GM21381 (cell line): Measurements from ENCODE around the gene FGF9.

Source experiments
- ATAC-seq: cut with Tn5 transposase; IDR thresholded peaks from one replicate; pipeline ENCODE4 v1.9.1; 2021; ENCODE audit warnings: mild to moderate bottlenecking, moderate library complexity; ENCODE audit not compliant: unreplicated experiment

The FGF9 gene

DNA sequence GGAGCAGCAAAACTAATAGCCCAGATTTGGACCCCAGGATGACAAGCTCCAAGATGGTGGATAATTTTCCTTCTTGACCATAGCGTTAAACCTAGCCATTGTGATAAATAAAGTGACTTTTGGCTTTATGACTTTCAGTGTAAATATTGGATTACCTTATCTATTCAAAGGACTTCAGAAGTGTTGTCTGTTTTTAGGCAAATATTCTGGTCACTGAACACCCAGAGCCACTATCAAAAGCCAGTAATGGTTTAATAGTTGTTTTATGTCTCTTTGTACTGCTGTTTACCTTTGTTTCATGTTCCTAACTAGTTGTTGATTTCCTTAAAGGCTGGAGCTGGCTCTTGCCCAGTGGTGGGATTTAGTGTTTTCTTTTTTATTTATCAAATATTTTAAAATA is 81.6 kb downstream of the FGF9 start:
- no peak for ATAC-seq

DNA sequence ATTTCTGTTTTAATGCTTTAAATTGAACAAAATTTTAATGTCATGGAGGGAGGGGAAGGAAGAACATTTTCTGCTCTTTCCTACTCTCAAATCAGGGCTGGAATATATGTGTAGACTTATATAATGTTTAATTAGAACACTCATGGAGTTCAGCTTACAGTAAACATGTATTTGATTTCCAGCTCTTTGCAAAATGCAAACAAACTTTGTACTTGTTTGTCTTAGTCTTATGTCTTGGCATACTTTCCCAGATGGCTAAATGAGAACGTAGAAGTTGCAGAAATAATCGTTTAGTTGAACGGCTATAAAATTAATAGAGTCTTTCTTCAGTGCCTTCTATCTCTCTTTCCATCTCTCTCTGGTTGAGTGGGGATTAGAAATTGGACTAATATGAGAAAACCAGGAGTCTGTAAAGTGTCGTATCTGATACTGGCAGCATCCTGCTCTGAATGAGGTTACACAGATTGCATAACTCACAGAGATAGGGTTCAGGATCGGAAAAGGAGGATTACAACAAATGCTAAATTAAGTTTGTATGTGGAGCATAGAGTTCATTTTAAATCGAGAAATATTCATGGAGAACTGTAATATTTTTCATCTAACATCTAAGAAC is 82.3 kb downstream of the FGF9 start:
- ATAC-seq: no peak
